H9 (cell line): ENCODE data around the gene PLA2G5. TPM values are rescaled to one million over a fixed set of nuclear protein-coding genes. Genes with fewer than 3 reads are reported as not detected.

Experiments used
- DNase-seq: peaks from one replicate; pipeline ENCODE4 v3.0.0-alpha.2; 2017
- H2AFZ ChIP-seq: one replicate; pipeline ENCODE4 v1.6.1; 2013; ENCODE audit warnings: mild to moderate bottlenecking, low read length, control low read depth, moderate library complexity
- H2AK5ac ChIP-seq: 2 replicates; pipeline ENCODE4 v1.6.1; 2013; ENCODE audit warnings: low read length, control low read depth, mixed read lengths; ENCODE audit not compliant: insufficient read length
- H2BK120ac ChIP-seq: one replicate; pipeline ENCODE4 v1.6.1; 2013; ENCODE audit warnings: low read depth, mild to moderate bottlenecking, low read length, control low read depth, inconsistent platforms; ENCODE audit not compliant: poor library complexity, severe bottlenecking
- H2BK12ac ChIP-seq: 2 replicates; pipeline ENCODE4 v1.6.1; 2013; ENCODE audit warnings: low read length, control low read depth, mixed read lengths, low read depth; ENCODE audit not compliant: insufficient read length
- H2BK15ac ChIP-seq: 2 replicates; pipeline ENCODE4 v1.6.1; 2013; ENCODE audit warnings: low read depth, low read length, control low read depth
- H2BK20ac ChIP-seq: one replicate; pipeline ENCODE4 v1.6.1; 2013; ENCODE audit warnings: low read depth, mild to moderate bottlenecking, low read length, control low read depth, inconsistent platforms; ENCODE audit not compliant: poor library complexity, severe bottlenecking
- H2BK5ac ChIP-seq: 2 replicates; pipeline ENCODE4 v1.6.1; 2013; ENCODE audit warnings: low read length, control low read depth, mixed read lengths; ENCODE audit not compliant: insufficient read length
- H3K14ac ChIP-seq: 2 replicates; pipeline ENCODE4 v1.6.1; 2013; ENCODE audit warnings: low read length, control low read depth; ENCODE audit not compliant: insufficient read depth
- H3K18ac ChIP-seq: 2 replicates; pipeline ENCODE4 v1.6.1; 2013; ENCODE audit warnings: low read depth, mild to moderate bottlenecking, mixed read lengths, low read length, control low read depth; ENCODE audit not compliant: insufficient read length
- H3K23ac ChIP-seq: 2 replicates; pipeline ENCODE4 v1.6.1; 2013; ENCODE audit warnings: low read length, control low read depth, mixed read lengths, low read depth; ENCODE audit not compliant: insufficient read length
- H3K23me2 ChIP-seq: 2 replicates; pipeline ENCODE4 v1.6.1; 2013; ENCODE audit warnings: low read depth, mild to moderate bottlenecking, mixed read lengths, low read length, control low read depth; ENCODE audit not compliant: insufficient read length, poor library complexity, severe bottlenecking
- H3K27ac ChIP-seq: 2 replicates; pipeline ENCODE4 v1.5.1; 2013; ENCODE audit warnings: low read length, control low read depth, mixed read lengths, low read depth; ENCODE audit not compliant: insufficient read length
- H3K27me3 ChIP-seq: 2 replicates; pipeline ENCODE4 v1.6.1; 2013; ENCODE audit warnings: low read length, control low read depth, inconsistent platforms; ENCODE audit not compliant: insufficient read depth
- H3K4ac ChIP-seq: 2 replicates; pipeline ENCODE4 v1.6.1; 2013; ENCODE audit warnings: low read depth, mild to moderate bottlenecking, control low read depth, inconsistent platforms, low read length, moderate library complexity
- H3K4me1 ChIP-seq: 2 replicates; pipeline ENCODE4 v1.6.1; 2013; ENCODE audit warnings: low read length, control low read depth, inconsistent platforms; ENCODE audit not compliant: insufficient read depth
- H3K4me2 ChIP-seq: 2 replicates; pipeline ENCODE4 v1.6.1; 2013; ENCODE audit warnings: low read length, control low read depth, mixed read lengths; ENCODE audit not compliant: insufficient read length, insufficient read depth
- H3K56ac ChIP-seq: 2 replicates; pipeline ENCODE4 v1.6.1; 2013; ENCODE audit warnings: low read depth, mild to moderate bottlenecking, mixed read lengths, low read length, control low read depth; ENCODE audit not compliant: insufficient read length
- H3K79me1 ChIP-seq: 2 replicates; pipeline ENCODE4 v1.6.1; 2013; ENCODE audit warnings: low read depth, mild to moderate bottlenecking, moderate library complexity, low read length, control low read depth, inconsistent platforms; ENCODE audit not compliant: insufficient read depth, poor library complexity, severe bottlenecking
- H3K79me2 ChIP-seq: 2 replicates; pipeline ENCODE4 v1.6.1; 2013; ENCODE audit warnings: low read length, control low read depth, inconsistent platforms; ENCODE audit not compliant: insufficient read depth
- H3K9ac ChIP-seq: 2 replicates; pipeline ENCODE4 v1.6.1; 2013; ENCODE audit warnings: low read length, control low read depth, mixed read lengths; ENCODE audit not compliant: insufficient read length; ENCODE audit errors: extremely low read depth
- H3K9me3 ChIP-seq: one replicate; pipeline ENCODE4 v1.6.1; 2013; ENCODE audit warnings: low read depth, low read length, inconsistent platforms; ENCODE audit not compliant: control insufficient read depth
- H3T11ph ChIP-seq: one replicate; pipeline ENCODE4 v1.6.1; 2013; ENCODE audit warnings: mild to moderate bottlenecking, low read length, control low read depth, inconsistent platforms
- H4K20me1 ChIP-seq: one replicate; pipeline ENCODE4 v1.6.1; 2013; ENCODE audit not compliant: control insufficient read depth, insufficient read length, insufficient read depth
- H4K5ac ChIP-seq: 2 replicates; pipeline ENCODE4 v1.6.1; 2013; ENCODE audit warnings: low read depth, mild to moderate bottlenecking, mixed read lengths, low read length, control low read depth; ENCODE audit not compliant: insufficient read length
- H4K8ac ChIP-seq: replicated peaks from 2 replicates; pipeline ENCODE4 v1.6.1; 2013; ENCODE audit warnings: low read length, control low read depth, mixed read lengths, low read depth; ENCODE audit not compliant: insufficient read length
- H4K91ac ChIP-seq: 2 replicates; pipeline ENCODE4 v1.6.1; 2013; ENCODE audit warnings: low read depth, mild to moderate bottlenecking, moderate library complexity, mixed read lengths, low read length, control low read depth; ENCODE audit not compliant: insufficient read length
- H3K27ac Mint-ChIP-seq, 3 experiments: 2 replicates in 2 of 3; 3 replicates in 1 of 3; pipeline ENCODE4 v1.8.0; 2020 to 2021; ENCODE audit warnings: mixed read lengths in 3 of 3, mild to moderate bottlenecking in 1 of 3, moderate library complexity in 1 of 3
- H3K27me3 Mint-ChIP-seq: 2 replicates; pipeline ENCODE4 v1.8.0; 2021; ENCODE audit warnings: low read depth, mild to moderate bottlenecking, moderate library complexity, mixed read lengths
- H3K36me3 Mint-ChIP-seq, 3 experiments: 2 replicates in 2 of 3; 3 replicates in 1 of 3; pipeline ENCODE4 v1.8.0; 2020 to 2021; ENCODE audit warnings: low read depth in 3 of 3, mixed read lengths in 3 of 3; ENCODE audit not compliant: insufficient read depth in 1 of 3
- H3K4me1 Mint-ChIP-seq, 2 experiments: 2 replicates each; pipeline ENCODE4 v1.8.0; 2020; ENCODE audit warnings: mixed read lengths in 2 of 2
- H3K4me3 Mint-ChIP-seq, 2 experiments: 2 replicates in 1 of 2; 3 replicates in 1 of 2; pipeline ENCODE4 v1.8.0; 2020 to 2021; ENCODE audit warnings: mild to moderate bottlenecking in 2 of 2, mixed read lengths in 2 of 2, moderate library complexity in 1 of 2
- H3K9me3 Mint-ChIP-seq, 2 experiments: 2 replicates in 1 of 2; 3 replicates in 1 of 2; pipeline ENCODE4 v1.8.0; 2020; ENCODE audit warnings: mild to moderate bottlenecking in 2 of 2, mixed read lengths in 2 of 2, moderate library complexity in 1 of 2
- CTCF ChIP-seq: fragments of 200-600 bp; sonication (generic); conservative IDR thresholded peaks from 3 replicates; pipeline ENCODE4 v1.8.0; 2021; ENCODE audit warnings: antibody characterized with exemption, mild to moderate bottlenecking
- WGBS: extraction: QIAGEN DNeasy Blood & Tissue Kit; methylation state at CpG from one replicate; pipeline ENCODE4 v1.1.7; 2013; ENCODE audit warnings: missing lambda C conversion rate, low lambda C conversion rate, mixed read lengths; ENCODE audit not compliant: insufficient read length; ENCODE audit errors: extremely low coverage; 5-methylcytosine and 5-hydroxymethylcytosine counted together
- total RNA-seq: library from RNA; stranded (reverse); gene quantifications from 2 replicates; pipeline ENCODE4 v1.2.1, GENCODE V29; 2021

The PLA2G5 gene
- total RNA-seq, 1 experiment from 2014 or later: not detected

- Histone ChIP-seq H2AFZ (no peak overlapping the region), H3K4ac (no peak overlapping the region), H3K27me3 (no peaks in the 10 kb centered on the region), H2BK20ac (no peak overlapping the region), H3K4me1 (no peaks in the 10 kb centered on the region), H2BK5ac (no peak overlapping the region), H3K18ac (no peak overlapping the region), H3K4me2 (no peak overlapping the region), H3K79me2 (no peaks in the 10 kb centered on the region), H3K14ac (no peak overlapping the region), H4K8ac (no peak overlapping the region), H2BK12ac (no peak overlapping the region), H4K5ac (no peak overlapping the region), H3K27ac (no peak overlapping the region), H4K20me1 (no peaks in the 10 kb centered on the region), H3K9me3 (no peaks in the 10 kb centered on the region), H2BK15ac (no peak overlapping the region), H2AK5ac (no peak overlapping the region), H3T11ph (no peak overlapping the region), H3K56ac (no peak overlapping the region), H3K23me2 (no peaks in the 10 kb centered on the region), H2BK120ac (no peak overlapping the region), H3K79me1 (no peaks in the 10 kb centered on the region), H3K23ac (no peak overlapping the region), H3K9ac (no peak overlapping the region), H4K91ac (no peak overlapping the region)
- no peaks in the 10 kb centered on the region for H3K36me3 Mint-ChIP-seq
- H3K4me1 Mint-ChIP-seq: peaks cover 6 to 14% of the 10 kb centered on the region in 2 experiments
- H3K27me3 Mint-ChIP-seq: peaks cover 5% of the 10 kb centered on the region
- no peak for DNase-seq
- H3K4me3 Mint-ChIP-seq: no peak overlapping the region
- H3K27ac Mint-ChIP-seq: no peak overlapping the region
- TF ChIP-seq CTCF: no peak
- H3K9me3 Mint-ChIP-seq: no peaks in the 10 kb centered on the region
- no CpG with 5 or more reads among the region's 5 CpGs for WGBS
Measured at GRCh38 chr1:20076710-20077461, 6.9 kb downstream of the PLA2G5 start.
